GM18951 (cell line): ENCODE data around the gene CFAP161.

Experiments used
- POLR2A ChIP-seq: IDR thresholded peaks from 4 replicates; pipeline ENCODE4 v1.6.1; 2011; ENCODE audit warnings: mild to moderate bottlenecking; ENCODE audit not compliant: insufficient read length, insufficient read depth; ENCODE audit errors: extremely low read depth
- in situ Hi-C: fragments of 300-500 bp; cut with MboI; formaldehyde crosslinking; loops from one replicate; pipeline ENCODE4 v1.12.0; 2022; ENCODE audit warnings: low sequenced_read_pairs, mixed read lengths, inconsistent platforms; ENCODE audit not compliant: unreplicated experiment

CFAP161 gene

DNA sequence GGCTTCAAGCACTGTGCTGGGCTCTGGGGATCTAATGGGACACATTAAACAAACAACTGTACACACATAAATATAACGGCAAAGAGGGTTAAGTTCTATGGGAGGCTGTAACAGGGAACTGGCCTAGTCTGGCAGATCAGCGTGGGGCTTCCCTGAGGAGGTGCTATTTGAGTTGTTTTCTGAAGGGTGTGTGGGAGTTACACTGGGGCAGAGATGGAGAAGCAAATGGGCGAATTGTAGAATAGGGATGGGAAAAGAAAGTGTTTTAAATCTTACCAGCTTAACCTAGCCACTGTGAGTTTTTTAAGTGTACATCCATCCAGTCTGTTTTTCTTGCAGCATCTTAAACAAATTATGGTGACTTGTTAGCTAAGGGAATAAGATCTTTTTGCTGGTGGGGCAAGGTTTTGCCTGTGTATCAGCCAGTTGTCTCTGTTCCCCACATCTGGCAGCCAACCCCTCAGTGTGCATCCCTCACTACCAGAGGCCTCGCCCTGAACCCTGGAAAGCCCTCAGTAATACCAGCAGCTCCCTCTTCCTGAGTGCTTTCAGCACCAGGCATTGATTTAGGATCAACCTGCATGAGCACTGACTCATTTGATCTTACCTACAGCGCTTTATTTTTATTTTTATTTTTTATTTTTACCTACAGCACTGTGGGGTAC, 51.7 kb downstream of the CFAP161 start:
- in situ Hi-C loops: no loop called here
- no peak for TF ChIP-seq POLR2A

DNA sequence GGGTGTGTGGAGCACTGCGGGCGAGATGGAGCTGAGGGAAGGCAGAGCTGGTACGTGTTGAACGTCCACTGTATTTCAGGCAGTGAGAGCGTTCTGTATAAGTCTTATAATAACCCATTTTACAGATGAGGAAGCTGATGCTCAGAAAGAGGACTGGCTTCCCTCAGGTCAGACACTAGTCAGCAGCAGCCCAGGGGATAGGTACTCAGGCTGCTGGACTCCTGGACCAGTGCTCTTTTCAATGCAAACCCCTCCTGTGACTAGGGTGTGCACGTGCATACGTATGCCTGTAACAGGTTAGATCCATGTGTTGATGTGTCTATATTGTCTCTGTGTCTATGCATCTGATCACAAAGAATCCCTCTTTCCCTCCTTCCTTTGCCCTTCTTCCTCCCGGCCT, 54.3 kb downstream of the CFAP161 start:
- no peak for TF ChIP-seq POLR2A
- in situ Hi-C loops: no loop called here

DNA sequence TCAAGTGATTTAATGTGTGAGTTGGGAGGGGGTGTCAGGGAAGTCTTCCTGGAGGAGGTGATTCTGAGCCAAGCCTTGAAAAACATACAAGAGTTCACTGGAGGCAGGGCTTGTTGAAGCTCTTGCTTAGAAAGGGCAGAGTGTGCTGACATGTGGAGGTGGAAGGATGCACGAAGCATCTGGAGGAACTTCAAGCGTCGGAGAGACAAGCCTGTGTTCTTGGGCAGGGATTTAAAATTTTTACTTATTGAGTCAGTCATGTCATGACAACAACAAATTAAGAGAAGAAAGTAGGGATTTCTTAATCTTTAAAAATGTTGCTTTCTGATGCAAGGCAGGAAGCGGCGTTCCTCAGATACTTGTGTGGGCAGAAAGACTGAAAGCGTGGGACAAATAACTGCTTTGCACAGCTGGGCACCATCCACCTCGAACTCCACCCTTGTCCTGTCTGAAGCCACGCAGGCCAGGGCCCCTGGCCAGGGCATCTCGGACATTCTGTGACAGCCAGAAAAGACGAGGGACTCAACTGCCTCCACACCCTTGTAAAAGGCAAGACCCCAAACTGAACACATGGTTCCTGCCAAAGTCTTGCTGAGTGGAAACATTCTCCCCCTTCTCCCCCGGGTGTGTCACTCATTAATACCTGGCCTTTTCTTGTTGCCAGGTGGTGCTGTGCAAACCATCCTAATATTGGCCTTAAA, 55.7 kb downstream of the CFAP161 start:
- in situ Hi-C loops: no loop called here
- TF ChIP-seq POLR2A: no peak

DNA sequence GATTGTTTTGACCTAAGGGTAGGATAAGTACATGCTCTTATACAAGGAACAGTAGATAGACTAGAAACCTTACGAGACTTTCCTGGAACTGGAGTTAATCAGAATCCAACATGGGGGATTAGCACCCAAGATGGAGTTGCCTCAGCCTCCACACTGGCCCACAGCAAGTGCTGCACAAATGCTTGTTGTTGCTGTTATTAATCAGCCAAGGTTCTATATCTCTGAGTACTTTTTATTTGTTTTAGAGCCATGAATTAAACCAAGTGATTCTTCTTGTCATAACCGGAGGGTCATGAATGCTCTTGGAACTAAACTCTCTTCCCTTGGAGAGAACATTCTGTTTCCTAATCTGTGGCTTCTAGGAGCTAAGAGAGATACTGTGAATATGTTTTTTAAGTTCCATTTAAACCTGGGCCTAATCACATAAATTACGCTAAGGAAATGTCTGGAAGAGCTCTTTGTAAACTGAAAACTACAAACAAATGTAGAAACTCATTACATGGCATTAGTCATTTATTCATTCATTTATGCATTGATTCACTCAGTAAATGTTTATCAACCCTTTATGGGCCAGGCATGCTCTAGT, 56.9 kb downstream of the CFAP161 start:
- TF ChIP-seq POLR2A: no peak
- in situ Hi-C loops: no loop called here

DNA sequence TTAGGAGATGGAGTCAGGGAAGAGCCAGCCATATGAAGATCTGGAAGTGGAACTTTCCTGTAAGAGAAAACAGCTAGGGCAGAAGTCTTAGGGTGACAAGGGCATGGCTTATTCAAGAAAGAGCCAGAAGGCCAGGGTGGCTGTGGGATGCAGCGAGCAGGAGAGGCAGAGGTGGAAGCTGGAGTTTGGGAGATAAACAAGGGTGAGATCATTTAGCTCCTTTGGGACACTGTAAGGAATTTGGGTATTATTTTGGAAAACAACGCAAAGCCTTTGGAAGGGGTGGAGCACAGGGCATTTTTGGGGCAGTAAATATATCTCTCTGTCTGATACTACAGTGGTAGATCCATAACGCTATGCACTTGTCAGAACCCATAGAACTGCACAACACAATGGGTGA, 57.6 kb downstream of the CFAP161 start:
- in situ Hi-C loops: no loop called here
- no peak for TF ChIP-seq POLR2A

DNA sequence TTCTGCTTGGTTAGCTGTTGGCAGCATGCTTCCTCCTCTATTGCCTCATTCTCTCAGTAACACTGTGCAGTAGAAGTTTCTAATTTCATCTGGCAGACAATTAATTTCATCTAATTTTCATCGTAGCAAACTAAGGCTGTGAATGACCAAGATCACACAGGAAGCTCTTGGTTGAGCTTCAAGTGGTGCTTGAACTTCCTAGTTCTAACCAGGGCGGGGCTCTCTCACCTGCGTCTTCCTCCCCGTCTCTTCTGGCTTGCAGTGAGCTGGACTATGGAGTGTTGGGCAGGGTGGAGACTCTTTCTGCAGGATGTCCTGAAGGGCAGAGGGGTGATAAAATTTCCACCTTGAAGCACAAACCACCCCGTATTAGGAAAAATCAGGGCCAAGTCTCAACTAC, 60.7 kb downstream of the CFAP161 start:
- in situ Hi-C loops: no loop called here
- no peak for TF ChIP-seq POLR2A

DNA sequence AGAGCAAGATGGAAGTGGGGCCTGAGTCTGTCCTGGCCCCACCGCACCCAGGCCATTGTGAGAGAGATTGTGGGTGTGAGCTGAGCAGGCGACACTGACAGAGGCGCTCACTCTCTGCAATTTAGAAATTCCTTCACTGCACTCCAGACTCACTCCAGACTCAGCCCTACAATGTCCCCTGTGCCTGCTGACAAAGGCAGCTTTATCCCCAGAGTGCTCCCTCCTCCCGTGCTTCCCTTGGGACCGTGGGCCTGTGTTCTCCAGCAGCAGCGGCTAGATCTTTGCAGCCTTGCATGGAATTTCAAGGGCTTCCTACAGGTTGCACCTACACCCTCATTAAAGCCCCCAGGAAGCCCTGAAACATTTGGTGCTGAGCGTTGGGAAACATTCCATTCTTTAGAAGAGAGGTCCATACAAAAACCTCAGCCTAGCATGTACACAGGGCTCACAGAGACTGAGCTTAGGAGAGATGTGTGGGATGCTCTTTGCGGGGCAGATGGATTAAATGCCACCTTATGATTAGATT, 61.3 kb downstream of the CFAP161 start:
- in situ Hi-C loops: no loop called here
- TF ChIP-seq POLR2A: no peak

DNA sequence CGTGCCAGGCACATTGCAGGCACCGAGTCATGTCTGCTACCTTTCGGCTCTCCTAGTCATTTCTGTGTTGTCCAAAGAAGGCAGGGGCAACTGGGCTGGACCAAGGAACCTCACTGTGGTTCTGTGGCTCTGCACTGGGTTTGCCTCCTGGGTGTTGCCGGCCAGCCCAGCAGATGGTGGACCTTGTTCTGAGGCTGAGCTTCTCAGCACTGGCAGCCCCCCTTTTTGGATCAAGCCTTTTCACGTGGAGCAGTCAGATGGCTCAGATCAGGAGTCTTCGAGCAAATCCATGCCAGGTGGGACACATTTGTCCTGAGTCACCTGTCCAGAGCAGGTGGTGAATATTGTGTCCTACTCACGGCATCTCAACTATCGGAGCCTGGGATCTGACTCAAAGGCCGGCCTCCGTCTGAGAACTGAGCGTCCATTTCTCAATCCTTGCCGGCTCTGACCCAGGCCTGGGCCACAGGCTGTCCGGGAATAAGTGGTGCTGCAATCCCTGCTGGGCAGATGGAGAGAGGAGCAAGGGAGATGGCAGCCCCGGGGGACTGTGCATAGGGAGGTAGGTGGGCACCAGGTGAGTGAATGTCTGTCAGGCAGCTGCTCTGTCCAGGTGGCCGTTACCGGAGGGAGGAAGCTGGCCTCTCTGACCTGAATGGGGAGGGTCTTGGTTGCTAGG, 62.6 kb downstream of the CFAP161 start, which contains the start of gene IL16:
Gene IL16 (plus strand): TSS at position 304 of the 679 bp plus-strand sequence. CDS start 28,521 bp downstream, outside the sequence.
- TF ChIP-seq POLR2A: no peak
- in situ Hi-C loops: no loop called here

DNA sequence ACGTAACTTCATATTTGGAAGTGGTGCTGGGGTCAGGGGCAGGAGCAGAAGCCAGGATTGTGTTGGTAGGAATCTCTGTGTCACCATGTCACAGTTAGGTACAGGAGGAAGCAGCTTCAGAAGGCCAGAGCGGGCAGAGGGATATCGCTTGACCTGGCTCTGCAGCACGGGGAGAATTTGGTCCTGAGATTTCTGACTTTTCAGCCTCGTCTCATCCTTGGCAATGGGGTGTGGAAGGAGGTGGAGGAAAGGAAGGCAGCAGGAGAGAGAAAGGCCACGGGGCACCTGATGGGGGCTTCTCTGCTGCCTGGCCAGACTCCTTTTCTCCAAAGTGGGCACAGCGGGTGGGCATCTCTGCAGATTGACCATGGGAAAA, 63.2 kb downstream of the CFAP161 start:
- TF ChIP-seq POLR2A: no peak
- in situ Hi-C loops: no loop called here

DNA sequence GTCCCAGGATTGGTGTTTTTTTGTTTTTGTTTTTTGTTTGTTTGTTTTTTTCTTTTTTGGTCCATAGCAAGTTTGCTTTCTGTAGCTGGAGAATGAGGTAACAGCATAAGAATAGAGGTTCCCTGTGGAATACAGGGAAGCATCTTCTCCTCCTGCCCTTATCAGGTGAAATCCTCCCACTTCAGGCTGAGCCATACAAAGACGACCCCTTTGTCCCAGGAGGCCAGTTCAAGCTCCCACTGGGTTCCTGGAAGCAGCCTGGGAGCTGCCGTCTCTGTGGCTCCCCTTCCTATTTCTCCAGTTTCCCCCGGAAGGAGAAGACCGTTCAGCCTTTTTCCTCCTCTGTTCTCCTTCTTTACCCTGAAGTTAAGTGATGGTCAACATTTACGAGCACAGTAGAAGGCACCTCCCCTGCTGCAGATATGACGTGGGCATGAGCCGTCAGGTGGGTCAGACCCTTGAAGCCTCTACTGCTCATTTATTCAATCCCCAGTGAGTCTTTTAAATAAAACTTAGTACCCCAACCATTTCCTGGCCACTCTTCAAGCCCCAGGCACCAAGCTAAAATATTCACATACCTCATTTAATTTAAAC, 63.7 kb downstream of the CFAP161 start:
- in situ Hi-C loops: no loop called here
- no peak for TF ChIP-seq POLR2A
